Measurements from ENCODE around the gene OR52E1.

OR52E1 gene

GRCh38 chr11:5118893-5119292 lies 49.5 kb downstream of the OR52E1 start:
- no peak for DNase-seq
